NCI-H1417 treated with DMSO at 0.1 percent for 48 hours (cell line): ENCODE measurements around the gene CD79A.

Source experiments
- DNase-seq: peaks from one replicate; lab custom pipeline; 2025; lab: John Stamatoyannopoulos, UW

The CD79A gene

DNA sequence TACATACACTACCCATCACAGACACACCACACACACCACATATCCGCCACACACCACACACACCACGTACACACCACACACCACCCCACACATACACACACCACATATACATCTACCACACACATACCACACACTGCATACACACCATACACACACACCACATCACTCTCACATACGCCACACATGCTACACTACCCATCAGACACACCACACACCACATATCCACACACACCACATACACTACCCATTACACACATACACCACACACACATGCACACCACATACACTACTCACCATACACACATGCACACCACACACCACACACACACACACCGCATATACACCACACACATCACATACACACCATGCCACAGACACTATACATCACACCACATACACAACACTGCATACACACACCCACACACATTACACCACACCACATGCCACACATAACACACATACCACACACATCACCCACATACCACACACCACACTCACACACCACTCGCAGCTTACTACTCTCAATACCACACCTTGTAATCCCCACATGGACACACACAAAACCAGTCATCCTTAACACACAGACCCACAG is 41.7 kb downstream of the CD79A start:
- no peak for DNase-seq

DNA sequence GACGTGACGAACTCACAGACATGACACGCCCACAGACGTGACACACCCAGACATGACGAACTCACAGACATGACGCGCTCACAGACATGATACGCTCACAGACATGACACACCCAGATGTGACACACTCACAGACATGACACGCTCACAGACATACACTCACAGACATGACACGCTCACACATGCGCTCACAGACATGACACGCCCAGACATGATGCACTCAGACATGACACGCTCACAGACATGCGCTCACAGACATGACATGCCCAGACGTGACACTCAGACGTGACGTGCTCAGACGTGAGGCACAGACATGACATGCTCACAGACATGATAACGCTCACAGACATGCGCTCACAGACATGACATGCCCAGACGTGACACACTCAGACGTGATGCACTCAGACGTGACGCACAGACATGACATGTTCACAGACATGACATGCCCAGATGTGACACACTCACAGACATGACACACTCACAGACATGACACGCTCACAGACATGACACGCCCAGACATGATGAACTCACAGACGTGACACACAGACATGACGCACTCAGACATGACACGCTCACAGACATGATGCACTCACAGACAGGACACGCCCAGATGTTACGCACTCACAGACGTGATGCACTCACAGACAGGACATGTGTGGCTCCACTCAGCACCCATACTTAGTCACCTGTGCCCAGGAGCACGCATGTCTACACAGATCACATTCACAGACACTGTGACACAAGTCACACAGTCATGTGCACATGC is 43.1 kb downstream of the CD79A start:
- DNase-seq: no peak

DNA sequence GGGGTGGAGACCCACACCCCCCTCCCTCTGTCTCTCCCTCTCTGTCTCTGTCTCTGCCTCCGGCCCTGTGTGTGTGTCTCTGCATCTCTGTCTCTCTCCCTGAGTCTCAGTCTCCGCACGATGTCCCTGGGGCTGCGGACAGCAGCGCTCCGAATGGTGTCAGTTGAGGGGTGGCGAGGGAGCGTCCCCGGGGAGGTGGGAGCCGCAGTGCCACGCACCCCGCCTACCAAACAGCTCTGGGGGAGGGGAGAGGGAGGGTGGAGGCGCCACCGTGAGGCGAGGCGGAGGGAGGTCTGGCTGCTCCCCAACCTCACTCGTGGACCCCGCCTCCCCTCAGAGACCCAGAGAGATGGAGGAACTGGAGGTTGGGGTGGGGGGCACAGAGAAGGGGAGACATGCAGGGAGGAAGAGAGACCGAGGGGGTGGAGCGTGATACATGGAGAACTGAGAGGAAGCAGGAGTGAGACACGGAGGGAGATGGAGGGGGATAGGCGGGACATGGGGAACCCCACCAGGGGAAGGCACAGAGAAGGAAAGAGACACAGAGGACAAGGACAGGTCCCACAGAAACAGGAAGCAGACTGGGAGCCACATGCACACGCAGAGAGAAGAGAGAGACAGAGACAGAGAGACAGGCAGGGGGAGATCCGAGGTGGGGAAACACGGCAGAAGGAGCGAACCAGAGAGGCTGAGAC is 44.0 kb downstream of the CD79A start:
- no peak for DNase-seq

DNA sequence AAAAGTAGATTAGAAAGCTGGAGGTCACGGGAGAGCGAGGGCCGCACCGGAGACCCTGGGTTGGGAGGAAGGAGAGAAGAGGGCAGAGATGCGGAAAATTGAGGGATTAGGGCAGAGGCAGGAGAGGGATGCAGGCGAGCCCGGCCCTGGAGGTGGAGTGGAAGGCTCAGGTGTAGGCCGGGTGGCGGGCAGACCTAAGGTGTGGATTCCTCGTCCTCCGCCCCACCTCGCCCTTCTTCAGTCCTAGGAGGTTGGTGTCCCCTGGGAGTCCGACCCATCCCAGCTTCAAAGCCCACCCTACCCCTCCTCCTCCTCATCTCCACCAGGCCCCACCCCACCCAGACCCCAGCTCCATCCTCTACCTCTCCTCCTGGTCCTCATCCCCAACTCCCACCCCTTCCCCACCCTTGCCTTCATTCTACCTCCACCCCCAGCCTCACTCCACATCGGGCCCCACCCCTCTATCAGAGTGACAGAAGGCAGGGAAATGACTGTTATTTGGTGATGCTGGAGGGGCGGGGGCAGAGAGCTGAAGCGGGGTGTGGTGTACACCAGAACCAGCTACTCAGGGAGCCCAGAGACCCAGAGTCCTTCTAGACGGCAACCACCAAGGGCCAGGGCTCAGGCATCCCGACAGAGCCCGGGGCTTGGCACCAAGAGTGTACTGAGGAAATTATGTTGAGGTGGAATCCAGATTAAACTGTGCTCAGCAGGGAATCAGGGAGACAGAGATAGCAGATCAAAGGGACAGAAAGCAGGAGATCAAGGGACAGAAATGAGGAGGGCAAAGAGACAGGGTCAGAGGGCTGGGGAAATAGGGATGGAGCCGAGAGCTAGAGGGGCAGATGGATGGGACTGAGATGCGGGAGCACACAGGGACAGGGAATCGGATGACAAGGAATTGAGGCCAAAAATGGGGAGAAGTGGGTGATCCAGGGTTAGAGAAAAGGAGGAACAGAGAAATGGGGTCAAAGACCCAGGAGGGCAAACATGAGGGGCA is 44.8 kb downstream of the CD79A start:
- no peak for DNase-seq

DNA sequence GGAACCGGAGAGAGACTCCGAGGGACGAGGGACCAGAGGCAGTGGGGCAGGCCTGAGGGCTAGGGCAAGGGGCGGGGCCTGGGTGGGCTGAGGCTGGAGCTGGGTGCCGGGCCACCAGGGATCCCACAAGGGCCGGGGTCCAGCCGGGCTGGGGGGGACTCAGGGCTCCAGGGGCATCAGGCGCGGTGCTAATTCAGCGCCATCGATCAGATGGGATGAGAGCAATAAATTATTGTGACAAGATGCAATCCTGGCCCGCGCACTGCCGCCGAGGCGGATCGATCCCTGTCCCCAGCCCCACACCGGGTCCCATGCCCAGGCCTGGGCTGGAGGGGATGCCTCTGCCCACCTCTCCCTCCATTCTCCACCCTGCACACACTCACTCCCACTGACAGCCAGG is 45.5 kb downstream of the CD79A start:
- DNase-seq: no peak

DNA sequence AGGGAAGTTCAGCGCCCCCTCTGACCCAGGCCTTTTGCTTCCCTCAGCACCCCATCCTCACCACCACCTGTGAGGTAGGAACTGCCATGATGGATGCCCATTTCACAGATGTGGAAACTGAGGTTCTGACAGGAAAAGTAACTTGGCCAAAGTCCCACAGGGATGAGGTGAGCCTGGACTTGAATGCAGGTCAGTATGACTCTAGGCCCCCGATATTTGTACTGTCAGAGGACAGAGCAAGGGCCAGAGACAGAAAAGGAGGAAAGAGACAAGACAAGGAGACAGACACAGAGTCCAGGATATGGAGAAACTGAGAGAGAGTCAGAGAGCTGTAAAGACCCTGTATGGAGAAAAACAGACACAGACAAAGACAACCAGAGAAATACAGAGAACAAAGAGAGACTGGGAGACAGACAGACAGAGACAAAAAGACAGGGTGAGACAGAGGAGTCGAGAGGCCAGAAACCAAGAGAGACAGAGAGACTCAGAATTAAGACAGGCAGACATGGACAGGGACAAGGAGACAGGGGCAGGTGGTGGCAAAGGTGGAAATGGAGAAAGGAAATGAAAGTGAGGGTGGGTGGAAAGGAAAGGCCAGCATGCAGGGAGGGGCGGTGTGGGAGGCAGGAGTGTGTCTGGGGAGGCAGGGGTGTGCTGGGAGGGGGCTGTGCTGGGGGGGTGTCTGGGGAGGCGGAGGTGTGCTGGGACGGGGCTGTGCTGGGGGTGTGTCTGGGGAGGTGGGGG is 46.1 kb downstream of the CD79A start:
- DNase-seq: no peak

DNA sequence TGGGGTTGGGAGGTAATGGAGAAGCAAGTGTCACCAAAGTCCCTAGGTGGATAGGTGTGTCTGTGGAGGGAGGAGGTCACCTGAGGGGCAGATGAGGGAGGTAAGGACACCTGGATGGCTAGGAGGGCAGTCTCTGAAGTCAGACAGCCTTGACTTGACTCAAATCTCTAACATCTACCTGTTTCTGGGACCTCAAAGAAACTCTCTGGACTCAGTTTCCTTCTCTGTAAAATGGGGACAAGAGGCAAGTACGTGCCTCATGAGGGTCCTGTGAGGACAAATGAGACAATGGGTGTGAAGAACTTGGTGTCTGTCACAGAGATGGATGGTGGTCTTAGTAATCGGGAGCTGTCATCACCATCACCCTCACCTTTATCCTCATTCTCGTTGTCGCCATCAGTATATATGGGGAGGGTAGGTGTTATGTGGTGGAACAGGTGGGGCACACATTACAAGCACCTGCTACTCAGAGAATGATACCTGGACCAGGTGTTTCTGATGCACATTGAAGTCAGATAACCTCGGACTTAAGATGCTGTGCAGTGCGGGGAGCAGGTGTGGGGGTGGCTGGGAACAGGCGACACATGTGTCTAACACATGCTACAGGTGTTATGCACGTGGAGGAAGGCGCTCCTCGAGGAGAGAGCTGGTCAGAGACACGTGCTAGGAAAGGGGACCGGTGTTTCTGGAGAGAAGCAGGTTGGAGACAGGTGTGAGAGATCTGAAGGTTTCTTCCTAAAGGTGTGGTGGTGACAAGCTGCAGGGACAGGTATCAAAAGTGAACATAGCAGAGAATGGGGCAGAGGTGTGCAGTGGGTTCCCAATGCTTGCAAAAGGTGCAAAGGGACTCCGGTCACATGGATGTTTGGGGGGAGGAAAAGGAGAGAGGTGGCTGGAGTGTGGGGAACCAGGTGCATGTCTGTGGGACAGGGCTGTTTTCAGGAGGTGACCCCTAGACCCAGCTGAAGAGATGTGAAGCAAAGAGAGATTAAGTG is 47.4 kb downstream of the CD79A start:
- no peak for DNase-seq

DNA sequence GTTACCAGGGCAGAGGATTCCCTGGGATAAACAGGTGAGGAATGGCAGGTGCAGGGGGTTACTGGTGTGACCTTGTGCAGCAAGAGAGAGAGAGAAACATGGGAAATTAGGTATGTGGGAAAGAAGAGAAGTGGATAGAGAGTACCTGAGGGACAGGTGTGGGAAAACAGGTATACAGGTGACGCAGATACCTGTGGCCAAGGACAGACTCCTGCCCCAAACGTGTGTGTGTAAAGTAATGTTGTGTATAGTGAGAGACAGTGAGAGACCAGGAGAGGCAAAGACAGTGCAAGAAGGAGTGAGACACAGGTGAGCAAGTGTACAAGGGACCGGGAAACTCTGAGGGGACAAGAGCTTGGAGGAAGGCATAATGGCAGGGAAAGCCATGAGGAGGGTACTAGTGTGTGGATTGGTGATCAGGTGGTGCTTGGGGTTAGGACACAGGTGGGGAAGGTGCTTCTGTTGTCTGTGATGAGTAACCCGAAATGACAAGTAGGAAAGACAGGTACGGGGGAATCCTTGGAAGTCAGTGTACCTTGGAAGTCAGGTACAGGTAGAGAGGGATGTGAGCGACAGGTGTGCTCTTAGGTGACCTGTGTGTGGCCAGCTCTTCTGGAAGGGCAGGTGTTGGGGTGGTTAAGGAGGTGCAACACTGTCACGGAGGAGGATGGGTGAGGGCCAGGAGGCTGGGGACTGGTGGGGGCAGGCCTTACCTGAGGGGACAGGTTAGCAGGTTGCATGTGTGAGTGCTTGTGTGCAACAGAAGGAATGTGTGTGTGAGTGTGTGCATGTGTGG is 48.3 kb downstream of the CD79A start:
- DNase-seq: no peak

DNA sequence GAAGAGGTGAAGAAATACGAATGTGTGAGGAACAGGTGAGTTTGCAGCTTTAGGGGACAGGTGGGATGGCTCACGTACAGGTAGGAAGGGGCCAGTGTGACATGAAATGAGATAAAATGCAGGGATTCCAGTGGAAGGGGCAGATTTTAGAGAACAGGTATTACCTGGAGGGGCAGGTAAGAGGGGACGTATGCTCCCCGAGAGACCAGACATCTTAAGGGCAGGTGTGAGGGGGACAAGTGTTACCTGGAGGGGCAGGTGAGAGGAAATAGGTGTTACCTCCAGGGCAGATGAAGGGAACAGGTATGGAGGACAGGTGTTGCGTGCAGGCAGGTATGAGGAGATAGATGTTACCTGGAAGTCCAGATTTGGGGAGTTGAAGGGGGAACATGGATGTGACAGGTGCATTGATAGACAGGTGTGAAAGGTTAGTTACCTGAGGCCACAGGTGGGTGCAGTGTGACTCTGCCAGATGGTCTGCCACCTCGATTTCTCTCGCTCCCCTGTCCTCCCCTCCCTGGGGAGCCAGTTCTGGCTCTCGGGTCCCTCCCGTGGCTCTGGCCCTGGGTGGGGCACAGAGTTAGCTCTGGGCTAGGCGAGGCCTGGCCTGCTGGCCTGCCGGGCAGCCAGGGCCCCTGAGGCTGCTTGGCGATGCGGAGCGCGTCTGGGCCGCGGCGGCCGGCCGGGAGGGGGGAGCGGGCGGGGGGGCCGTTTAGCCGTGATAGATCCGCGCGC is 49.1 kb downstream of the CD79A start:
- no peak for DNase-seq

DNA sequence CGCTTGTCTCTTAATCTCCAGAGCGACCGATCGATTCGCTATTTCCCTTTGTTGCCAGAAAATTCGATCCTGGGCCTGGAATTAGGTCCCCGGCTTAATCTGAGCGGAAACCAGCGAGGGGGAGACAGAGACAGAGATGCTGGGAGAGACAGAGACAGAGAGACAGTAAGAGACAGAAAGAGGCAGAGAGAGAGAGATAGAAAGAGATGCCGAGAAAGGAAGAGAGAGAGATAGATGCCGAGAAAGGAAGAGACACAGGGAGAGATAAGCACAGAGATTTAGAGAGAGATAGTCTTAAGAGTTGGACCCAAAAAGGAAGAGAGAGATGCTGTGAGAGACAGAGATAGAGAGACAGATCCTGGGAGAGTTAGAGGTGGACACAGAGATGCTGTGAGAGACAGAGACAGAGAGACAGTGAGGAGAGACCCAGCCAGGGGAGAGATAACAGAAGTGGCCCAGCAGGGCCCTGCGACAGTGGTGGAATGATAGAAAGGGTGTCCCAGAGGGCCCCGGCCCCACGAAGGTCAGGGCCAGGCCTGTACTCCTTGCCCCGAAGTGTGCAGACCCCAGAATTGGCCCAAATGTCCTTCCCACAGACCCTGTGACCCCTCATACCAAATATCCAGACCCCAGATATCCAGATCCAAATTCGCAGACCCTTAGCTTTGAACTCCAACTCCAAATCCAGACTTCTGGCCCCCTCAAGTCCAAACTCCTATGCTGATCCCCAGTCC is 49.9 kb downstream of the CD79A start:
- DNase-seq: no peak

DNA sequence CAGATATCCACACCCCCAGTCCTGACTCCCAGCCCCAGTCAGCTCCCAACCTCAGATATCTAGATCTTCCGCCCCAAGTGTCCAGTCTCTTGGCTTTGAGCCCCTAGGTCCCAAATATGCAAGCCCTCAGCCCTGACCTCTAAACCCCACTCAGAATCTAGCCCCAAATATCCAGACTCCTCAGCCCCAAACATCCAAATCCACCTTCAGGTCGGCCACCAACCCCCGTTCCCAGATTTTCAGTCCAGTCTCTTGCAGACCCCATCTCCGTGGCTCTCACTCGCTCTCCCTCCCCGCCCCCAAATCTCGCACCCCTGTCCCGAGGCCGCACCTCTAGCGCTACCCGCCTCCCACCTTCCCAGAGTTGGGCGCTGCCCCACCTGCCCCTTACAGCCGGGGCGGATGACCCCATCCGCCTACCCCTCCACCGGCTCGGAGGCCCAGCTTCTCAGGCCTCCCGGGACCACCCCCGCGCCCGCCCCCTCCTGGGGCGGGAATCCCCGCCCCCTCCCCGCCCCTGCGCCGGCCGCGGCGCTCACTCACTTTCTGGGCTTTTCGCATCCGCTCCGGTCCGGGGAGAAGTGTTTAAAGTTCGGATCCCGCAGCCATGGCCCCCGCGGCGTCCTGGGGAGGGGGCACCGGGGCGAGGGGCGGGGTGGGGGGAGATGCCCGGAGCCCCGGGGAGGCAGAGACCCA is 50.6 kb downstream of the CD79A start:
- DNase-seq: no peak

DNA sequence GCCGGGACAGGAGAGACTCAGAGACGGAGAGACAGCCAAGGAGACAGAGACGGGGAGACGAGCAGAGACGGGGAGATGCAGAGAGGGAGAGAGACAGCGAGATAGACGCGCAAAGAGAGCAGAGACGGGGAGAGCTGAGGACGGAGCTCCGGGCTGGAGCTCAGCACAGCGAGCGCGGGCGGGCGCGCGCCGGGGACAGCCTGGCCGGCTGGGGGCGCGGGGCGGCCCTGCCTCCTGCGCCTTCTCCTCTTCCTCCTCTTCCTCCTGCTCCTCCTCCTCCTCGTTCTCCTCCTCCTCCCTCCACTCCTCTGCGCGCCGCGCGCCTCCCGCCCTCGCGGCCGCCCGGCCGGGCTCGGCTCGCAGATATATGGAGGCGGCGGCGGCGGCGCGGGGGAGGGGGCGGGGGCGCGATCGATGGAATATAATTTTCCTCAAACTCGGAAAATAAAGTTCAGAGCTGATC is 51.2 kb downstream of the CD79A start, which contains the start of gene ERFL:
ERFL (minus strand) TSS at position 229 of the 463 bp plus-strand sequence. CDS start 15,530 bp downstream, outside the sequence.
- DNase-seq: no peak

DNA sequence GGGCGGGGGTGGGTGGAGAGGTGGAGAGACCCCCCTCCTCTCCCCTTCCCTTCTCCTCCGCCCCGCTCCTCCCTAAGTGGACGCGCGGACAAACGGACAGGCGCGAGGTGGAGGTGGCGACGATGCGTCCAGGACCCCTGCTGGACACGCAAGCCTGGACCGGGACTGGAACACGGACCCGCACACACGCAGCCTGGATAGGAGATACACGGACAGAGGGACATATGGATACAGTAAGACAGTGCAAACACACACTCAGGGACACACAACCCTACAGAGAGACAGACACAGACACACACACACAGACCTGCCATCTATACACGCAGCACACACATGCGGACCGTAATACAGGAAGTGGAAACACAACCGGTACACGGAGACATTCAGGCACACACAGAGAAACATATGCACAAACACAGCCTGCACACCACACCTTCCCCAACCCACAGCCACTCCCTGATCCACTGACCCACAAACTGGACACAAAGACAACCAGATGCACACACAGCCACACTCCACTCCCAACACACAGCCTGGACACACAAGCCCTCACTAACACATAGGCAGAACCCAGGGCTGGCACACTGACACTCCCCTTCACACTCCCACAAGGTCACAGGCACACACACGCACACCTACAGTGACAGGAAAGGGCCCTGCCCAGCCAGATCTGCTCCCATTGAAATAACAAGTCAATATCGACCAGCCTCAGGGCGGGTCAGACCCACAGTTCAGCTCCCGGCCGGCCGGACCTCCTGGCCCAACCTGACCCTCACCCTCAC is 51.9 kb downstream of the CD79A start:
- DNase-seq: no peak

DNA sequence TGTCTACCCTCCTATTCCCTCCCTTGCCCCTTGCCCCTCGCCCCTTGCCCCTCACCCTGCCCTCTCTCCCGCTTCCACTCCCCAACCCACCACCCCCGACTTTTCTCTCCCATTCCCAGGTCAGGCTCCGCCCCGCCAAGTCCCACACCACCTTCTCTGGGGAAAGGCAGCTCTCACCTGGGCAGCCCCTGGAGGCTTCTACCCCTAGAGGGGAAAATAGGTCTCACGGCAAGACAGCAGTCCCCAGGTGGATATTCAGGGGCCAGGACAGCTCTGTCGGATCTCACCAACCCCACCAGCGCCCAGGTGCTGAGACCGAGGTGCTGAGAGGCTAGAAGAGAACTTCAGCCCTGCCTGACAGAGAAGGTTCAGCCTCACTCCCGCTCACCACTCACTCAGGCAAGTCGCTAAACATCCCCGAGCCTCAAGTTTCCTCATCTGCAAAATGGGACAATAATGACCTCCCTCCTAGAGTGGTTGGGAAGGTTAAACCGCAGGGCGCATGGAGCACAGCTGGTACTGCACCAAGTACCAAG is 52.5 kb downstream of the CD79A start:
- no peak for DNase-seq

DNA sequence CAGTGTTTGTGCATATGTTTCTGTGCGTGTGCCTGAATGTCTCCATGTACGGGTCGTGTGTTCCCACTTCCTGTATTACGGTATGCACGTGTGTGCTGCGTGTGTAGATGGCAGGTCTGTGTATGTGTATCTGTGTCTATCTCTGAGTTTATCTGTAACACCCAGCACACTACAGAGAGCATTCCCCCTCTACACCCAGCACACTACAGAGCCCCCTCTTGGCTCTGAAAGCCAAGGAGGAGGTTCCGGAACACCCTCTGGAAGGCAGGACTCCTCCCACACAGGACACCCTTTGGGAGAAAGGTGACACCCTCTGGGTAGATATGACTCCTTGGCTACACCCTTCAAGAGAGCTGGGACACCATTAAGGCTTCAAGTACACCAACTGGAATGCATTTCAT is 53.2 kb downstream of the CD79A start:
- no peak for DNase-seq
